MG63 (cell line): Measurements from ENCODE around the gene CETN3. TPM values are rescaled to one million over a fixed set of nuclear protein-coding genes. Genes with fewer than 3 reads are reported as not detected.
"Not testable (repeated sequence)": the region's sequence is repeated elsewhere in the genome, so short reads cannot be mapped to it uniquely, and the experiment has no call there.

Experiments used
- DNase-seq: peaks from one replicate; pipeline ENCODE4 v3.0.0-alpha.2; 2020
- H3K27me3 ChIP-seq: fragments of 250-450 bp; sonication (Bioruptor Pico); 2 replicates; pipeline ENCODE4 v1.5.1; 2020; ENCODE audit warnings: mild to moderate bottlenecking, moderate library complexity
- H3K36me3 ChIP-seq: fragments of 250-450 bp; sonication (Bioruptor Pico); 2 replicates; pipeline ENCODE4 v1.5.1; 2020; ENCODE audit warnings: mild to moderate bottlenecking, moderate library complexity
- H3K4me3 ChIP-seq: fragments of 250-450 bp; sonication (Bioruptor Pico); 2 replicates; pipeline ENCODE4 v1.5.1; 2020; ENCODE audit warnings: mild to moderate bottlenecking, moderate library complexity
- H3K9me3 ChIP-seq: fragments of 250-450 bp; sonication (Bioruptor Pico); 2 replicates; pipeline ENCODE4 v1.5.1; 2020; ENCODE audit warnings: mild to moderate bottlenecking, moderate library complexity
- total RNA-seq: library from RNA; depleted of rRNA; stranded (reverse); fragments of >200 nt; shearing (Covaris generic); gene quantifications from 2 replicates; pipeline ENCODE4 v1.2.3, GENCODE V29; 2014; ENCODE audit warnings: low replicate concordance; rRNA removed

Gene CETN3
- total RNA-seq, 1 experiment from 2014 or later = 24.5 TPM

- H3K36me3 ChIP-seq = no peaks in the 10 kb centered on the region
- no peaks in the 10 kb centered on the region for H3K9me3 ChIP-seq
- DNase-seq = no peak
- H3K4me3 ChIP-seq = no peak overlapping the region
- H3K27me3 ChIP-seq = peaks cover 3% of the 10 kb centered on the region
These were observed 53.4 kb downstream of the CETN3 start for GRCh38 chr5:90356176-90356575.

- Histone ChIP-seq H3K9me3 (no peaks in the 10 kb centered on the region), H3K4me3 (no peak overlapping the region), H3K36me3 (no peaks in the 10 kb centered on the region), H3K27me3 (peaks cover 3% of the 10 kb centered on the region)
- no peak for DNase-seq
These were observed 53.9 kb downstream of the CETN3 start for GRCh38 chr5:90355635-90356034.

DNA sequence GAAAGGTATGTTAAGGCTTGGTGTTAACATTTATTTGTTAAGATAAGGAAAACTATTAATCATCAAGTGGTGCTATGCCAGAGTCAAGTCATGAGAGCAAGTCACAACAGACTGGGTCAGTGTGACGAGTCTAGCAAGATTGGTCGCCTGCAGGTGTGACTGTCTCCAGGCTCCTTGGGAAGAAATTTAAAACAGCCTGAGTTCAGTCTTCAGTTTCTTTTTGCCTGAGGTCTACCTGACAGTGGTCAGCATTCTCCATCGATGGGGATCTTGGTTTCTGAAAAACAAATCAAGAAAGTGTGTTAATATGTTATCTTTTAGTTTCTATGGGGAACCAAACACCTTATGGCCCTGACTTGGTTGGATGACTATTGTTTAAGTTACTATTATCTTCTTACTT lies 56.3 kb downstream of the CETN3 start:
- H3K4me3 ChIP-seq = no peak overlapping the region
- H3K36me3 ChIP-seq = no peaks in the 10 kb centered on the region
- no peaks in the 10 kb centered on the region for H3K9me3 ChIP-seq
- no peak for DNase-seq
- peaks cover 3% of the 10 kb centered on the region for H3K27me3 ChIP-seq

DNA sequence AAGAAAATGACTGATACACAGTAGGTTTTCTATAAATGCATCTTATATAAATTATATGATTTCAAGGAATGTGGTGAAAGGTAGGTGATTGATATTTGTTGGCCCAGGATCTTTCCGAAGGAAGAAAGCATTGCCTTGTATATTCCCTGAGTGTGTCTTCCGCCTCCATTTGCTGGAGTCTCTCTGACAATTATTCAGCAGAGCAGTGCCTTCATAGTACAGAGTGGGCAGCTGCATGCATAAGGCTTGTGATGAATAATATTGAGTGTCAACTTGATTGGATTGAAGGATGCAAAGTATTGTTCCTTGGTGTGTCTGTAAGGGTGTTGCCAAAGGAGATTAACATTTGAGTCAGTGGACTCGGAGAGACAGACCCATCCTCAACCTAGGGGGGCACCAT lies 58.5 kb downstream of the CETN3 start:
- Histone ChIP-seq H3K36me3 (no peaks in the 10 kb centered on the region), H3K9me3 (no peaks in the 10 kb centered on the region), H3K4me3 (no peak overlapping the region), H3K27me3 (peaks cover 7% of the 10 kb centered on the region)
- no peak for DNase-seq

- DNase-seq = no peak
- Histone ChIP-seq H3K36me3 (no peaks in the 10 kb centered on the region), H3K27me3 (peaks cover 4% of the 10 kb centered on the region; the same call in 1 of the 2 replicates), H3K9me3 (no peaks in the 10 kb centered on the region), H3K4me3 (no peak overlapping the region)
These were observed 62.1 kb downstream of the CETN3 start for GRCh38 chr5:90347462-90347861.

GRCh38 chr5:90345684-90346083 lies 63.9 kb downstream of the CETN3 start:
- no peak for DNase-seq
- Histone ChIP-seq H3K36me3 (no peaks in the 10 kb centered on the region), H3K4me3 (no peak overlapping the region), H3K9me3 (no peaks in the 10 kb centered on the region), H3K27me3 (peaks cover 4% of the 10 kb centered on the region; the same call in 1 of the 2 replicates)

DNA sequence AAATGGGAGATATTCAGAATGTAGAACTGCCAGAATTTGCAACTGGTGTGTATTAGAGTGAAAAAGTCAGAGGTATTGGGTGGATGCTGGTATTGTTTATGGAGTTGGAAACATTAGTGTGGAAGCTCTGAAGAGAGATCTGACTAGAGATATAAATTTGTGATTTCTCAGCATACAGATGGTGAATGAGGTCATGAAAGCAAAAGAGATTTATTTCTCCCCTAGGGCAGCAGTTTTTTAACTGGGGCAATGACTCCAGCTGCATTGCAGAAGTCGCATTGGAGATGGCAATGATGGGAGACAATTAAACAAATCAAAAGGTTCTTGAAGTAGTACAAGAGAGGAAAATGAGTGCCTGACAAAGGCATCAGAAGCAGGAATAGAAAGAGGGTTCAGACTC lies 64.9 kb downstream of the CETN3 start:
- H3K36me3 ChIP-seq = no peaks in the 10 kb centered on the region

DNA sequence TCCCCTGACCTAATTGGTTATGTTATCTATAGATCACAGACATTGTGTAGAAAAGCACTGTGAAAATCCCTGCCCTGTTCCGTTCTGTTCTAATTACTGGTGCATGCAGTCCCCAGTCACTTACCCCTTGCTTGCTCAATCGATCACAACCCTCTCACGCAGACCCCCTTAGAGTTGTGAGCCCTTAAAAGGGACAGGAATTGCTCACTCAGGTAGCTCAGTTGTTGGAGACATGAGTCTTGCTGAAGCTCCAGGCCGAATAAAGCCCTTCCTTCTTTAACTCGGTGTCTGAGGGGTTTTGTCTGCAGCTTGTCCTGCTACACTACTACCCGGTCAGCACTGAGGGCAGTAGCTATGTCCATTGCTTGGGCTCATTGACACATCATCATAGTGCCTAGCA lies 65.8 kb downstream of the CETN3 start:
- H3K27me3 ChIP-seq, H3K4me3 ChIP-seq, DNase-seq, H3K9me3 ChIP-seq, H3K36me3 ChIP-seq: not testable (repeated sequence)

More for the DNA sequence above, 64.9 kb downstream of the CETN3 start:
- H3K9me3 ChIP-seq = no peaks in the 10 kb centered on the region
- no peak for DNase-seq
- H3K27me3 ChIP-seq = peaks cover 4% of the 10 kb centered on the region; the same call in 1 of the 2 replicates
- no peak overlapping the region for H3K4me3 ChIP-seq

DNA sequence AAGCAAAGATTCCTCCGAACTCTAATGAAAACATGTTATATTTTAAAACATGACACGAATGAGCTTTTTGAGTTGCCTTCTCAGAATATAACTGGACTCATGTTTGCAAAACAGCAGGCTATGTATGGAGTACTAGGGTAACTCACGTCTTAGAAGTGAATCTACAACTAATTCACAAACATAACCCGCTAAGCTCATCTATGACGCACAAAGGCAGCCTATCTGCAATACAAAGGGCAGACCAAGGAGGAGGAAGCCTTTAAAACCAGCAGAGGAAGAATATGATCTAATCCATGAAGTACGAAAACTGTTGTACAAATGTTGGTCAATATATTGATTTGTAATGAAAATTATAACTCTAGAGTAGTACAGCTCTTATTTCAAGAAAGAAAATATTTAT lies 67.0 kb downstream of the CETN3 start:
- H3K9me3 ChIP-seq = no peaks in the 10 kb centered on the region
- H3K36me3 ChIP-seq = no peaks in the 10 kb centered on the region
- no peak overlapping the region for H3K4me3 ChIP-seq
- peaks cover 4% of the 10 kb centered on the region; the same call in 1 of the 2 replicates for H3K27me3 ChIP-seq
- DNase-seq = no peak

Other genes starting within 250 kb of the CETN3 start
- 7.5 and 8.8 TPM in 2 replicates for gene MBLAC2, start 65.0 kb upstream of the CETN3 start, total RNA-seq
- 23.9 and 49.6 TPM in 2 replicates for gene POLR3G, start 65.1 kb upstream of the CETN3 start, total RNA-seq
- 5.1 and 8.5 TPM in 2 replicates for gene LYSMD3, start 119.8 kb upstream of the CETN3 start, total RNA-seq
- gene ADGRV1, start 149.0 kb upstream of the CETN3 start, total RNA-seq = 0.13 TPM in 1 of 2 replicates, not detected in the other